T-helper 1 cell treated with Interleukin-12 subunit alpha and Interleukin-12 subunit beta and Interleukin-4 antibody, amounts not matched to agents 30 ng/mL and 1 ng/mL, for 36 hours (primary cell): ENCODE measurements around the gene KLHL35. TPM values are rescaled to one million over a fixed set of nuclear protein-coding genes. Genes with fewer than 3 reads are reported as not detected.

Source experiments
- intact Hi-C: fragments of 100-400 bp; cut with micrococcal nuclease; formaldehyde crosslinking; loops from one replicate; pipeline ENCODE4 v1.15.1; 2024
- total RNA-seq: library from RNA; stranded (reverse); gene quantifications from 2 replicates; pipeline ENCODE4 v1.2.3, GENCODE V29; 2022

KLHL35 gene, protein sequence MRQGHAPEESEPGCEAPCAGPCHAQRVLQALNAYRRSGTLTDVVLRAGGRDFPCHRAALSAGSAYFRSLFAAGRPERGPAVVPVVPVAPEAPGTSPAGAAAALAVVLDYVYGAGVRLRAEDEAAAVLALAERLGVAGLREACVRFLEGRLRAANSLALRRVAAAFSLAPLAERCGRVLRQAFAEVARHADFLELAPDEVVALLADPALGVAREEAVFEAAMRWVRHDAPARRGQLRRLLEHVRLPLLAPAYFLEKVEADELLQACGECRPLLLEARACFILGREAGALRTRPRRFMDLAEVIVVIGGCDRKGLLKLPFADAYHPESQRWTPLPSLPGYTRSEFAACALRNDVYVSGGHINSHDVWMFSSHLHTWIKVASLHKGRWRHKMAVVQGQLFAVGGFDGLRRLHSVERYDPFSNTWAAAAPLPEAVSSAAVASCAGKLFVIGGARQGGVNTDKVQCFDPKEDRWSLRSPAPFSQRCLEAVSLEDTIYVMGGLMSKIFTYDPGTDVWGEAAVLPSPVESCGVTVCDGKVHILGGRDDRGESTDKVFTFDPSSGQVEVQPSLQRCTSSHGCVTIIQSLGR
- total RNA-seq = 0.85 and 0.96 TPM in 2 replicates

DNA sequence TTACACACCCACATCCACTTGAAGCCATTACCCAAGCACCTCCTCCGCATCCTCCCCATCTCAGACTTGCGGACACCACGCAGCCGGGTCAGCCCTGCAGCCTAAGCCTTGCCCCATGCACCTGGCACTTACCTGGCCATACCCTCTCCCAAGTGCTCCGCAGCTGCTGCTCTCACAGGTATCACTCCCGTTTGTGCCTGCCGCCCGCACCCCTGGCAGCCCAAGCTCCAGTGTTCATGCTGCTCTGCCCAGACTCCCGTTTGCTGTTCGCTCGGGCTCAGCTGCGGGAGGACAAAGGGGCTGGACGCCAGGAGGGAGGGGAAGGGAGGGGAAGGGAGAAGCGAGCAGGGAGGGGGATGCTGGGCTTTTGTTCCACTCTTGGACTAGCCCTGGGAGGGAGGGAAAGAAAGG, at the start of gene KLHL35:
Gene KLHL35 (minus strand): TSS at position 293 of the 411 bp plus-strand sequence. CDS start 2,574 bp downstream, outside the sequence.
- intact Hi-C loops = no loop called here

DNA sequence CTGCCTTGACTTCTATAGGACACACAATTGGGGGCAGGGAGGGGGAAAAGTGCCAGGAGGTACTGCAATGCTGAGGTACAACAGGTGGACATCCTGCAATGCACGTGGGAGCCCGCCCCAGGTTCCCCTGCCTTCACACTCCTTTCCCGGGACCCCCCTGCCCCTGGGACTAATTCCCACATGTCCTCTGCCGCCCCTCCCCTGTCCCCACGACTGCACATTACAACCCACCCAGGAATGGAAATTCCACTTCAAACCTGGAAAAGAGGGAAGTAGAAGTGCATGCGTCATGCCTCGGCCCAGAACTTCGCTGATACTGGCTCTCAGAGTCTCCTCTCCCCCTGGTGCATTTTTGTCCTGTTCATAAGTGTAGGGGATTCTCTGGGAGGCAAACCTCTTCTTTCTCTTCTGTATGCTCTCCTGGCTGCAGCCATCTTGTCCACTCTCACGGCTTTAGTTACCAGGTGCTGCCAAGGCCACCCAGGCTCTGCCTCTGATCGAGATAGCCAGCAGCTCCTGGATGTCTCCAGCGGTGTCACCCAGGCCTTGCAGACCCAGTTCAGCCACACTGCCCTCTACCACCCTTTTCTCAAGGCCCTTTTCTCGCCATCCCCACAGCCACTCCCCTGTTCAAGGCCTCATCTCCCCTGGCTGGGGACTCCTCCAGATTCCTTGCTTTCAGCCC, 49.1 kb upstream of the KLHL35 start:
- intact Hi-C loops = no loop called here

DNA sequence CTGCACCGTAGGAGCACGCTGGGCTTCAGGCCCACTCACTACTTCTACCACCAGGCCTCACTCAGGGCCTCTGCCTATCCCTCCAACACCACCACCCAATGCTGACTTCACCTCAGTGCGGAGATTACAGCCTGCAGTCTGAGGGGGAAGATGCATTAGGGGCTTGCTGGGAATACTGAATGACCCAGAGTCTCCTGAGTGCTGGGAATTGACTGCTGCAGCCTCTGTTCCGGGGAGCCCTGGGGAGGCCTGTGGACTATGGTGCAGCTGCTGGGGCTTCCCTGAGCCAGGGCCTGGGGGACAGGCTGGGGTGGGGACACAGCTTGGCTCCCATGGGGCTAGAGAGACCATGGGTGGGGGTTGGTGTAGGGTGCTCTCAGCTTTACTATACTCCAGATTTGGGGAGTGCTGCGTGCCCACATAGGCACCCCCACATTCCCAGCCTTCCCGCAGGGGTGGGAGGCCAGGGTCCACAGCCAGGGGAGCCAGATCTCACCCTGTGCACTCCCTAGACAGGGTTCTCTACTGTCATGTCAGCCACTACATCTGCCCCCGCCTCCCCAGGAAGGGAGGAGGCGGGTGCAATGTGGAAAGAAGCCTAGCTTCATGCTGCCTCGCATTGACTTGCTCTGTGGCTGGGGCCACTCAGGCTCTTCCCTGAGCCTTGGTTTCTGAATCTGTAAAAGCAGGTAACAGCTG, 48.4 kb upstream of the KLHL35 start:
- intact Hi-C loops = no loop called here

DNA sequence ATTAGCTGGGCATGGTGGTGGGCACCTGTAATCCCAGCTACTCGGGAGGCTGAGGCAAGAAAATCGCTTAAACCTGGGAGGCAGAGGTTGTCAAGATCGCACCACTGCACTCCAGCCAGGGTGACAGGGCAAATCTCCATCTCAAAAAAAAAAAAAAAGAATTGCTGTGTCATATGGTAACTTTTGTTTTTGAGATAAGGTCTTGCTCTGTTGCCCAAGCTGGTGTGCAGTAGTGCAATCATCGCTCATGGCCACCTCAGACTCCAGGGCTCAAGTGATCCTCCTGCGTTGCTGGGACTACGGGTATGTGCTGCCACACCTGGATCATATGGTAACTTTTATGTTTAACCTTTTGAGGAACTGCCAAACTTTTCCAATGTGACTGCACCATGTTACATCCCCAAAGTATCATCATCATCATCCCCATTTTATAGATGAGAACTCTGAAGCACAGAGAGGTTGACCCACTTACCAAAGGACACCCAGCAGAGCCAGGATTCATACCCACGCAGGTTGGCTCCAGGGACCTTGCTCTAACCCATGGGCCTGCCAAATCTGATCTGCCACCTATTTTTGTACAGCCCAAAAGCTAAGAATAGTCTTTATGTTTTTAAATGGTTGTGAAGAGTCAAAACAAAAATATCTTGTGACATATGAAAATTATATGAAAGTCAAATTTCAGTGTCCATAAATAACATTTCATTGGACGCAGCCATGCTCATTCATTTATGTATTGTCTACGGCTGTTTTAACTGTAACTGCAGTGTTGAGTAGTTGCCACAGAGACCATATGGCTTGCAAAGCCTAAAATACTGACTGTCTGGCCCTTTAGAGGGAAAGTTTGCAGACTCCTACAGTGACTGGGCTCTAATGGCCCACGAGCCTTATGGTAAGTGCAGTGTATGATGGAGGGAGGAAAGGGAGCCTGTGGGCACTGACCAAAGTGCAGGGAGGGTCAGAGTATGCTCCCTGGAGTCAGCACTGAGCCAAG, 47.5 kb upstream of the KLHL35 start:
- intact Hi-C loops = no loop called here

DNA sequence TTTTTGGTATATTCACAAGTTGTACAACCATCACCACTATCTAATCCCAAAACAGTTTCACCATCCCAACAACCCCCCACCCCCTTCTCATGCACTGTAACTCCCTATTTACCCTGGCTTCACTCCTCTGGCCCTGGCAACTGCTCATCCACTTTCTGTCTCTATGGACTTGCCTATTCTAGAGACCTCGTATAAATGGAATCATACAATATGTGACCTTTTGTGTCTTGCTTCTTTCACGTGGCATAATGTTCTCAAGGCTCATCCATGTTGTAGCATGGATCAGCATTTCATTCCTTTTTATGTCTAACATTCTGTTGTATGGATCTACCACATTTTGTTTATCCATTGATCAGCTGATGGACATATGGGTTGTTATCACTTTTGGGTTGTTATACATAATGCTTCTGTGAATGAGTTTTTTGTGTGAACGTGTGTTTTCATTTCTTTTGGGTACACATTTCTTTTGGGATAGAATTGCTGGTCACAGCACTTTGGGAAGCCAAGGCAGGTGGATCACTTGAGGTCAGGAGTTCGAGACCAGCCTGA, 46.7 kb upstream of the KLHL35 start:
- intact Hi-C loops = no loop called here

DNA sequence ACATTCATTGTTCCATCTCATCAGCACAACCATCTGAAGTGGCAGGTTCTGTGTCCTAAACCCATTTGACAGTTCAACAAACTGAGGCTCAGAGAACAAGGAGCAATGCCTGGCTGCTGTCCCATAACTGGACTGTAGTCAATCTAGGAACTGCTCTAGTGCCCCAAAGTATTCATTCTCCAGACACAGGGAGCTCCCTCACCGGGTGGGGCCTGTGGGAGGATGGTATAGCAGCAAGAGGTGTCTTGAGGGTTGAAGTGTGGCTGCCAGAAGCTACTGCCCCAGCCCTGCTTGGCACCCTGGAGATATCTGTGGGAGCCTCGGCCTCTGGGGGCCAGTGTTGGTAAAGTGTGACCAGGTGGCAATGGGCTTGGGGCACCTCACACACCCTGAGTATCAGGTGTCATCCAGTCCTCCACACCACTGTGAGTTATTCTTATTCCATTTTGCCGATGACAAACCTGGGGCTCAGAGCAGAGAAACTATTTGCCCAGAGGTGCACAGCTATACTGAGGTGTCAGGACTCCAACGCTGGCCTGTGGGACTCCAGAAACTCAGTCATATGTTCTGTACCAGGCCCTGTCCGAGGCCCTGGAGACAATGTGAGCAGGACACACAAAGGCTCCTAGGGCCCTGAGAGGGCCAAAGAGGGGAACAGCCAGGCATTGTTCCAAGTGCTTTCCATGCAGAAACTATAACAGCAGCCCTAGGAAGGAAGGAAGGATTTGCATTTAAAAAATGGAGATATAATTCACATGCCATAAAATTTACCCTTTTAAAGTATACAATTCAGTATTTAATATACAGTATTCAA, 46.0 kb upstream of the KLHL35 start:
- intact Hi-C loops = no loop called here

DNA sequence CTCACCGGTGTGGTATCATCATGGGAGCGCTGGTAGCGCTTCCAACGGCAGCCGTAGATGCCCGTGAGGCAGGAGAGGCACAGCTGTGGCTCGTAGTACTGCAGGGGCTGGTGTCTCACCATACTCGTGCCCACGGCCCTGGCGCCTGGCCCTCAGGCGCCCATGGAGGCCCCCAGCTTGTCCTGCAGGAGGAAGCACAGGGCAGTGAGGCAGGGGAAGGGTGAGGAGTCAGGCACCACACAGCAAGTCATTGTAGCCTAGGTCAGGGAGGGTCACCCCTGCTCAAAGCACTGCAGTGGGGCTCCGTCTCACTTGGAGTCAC, 44.6 kb upstream of the KLHL35 start:
- intact Hi-C loops = no loop called here

DNA sequence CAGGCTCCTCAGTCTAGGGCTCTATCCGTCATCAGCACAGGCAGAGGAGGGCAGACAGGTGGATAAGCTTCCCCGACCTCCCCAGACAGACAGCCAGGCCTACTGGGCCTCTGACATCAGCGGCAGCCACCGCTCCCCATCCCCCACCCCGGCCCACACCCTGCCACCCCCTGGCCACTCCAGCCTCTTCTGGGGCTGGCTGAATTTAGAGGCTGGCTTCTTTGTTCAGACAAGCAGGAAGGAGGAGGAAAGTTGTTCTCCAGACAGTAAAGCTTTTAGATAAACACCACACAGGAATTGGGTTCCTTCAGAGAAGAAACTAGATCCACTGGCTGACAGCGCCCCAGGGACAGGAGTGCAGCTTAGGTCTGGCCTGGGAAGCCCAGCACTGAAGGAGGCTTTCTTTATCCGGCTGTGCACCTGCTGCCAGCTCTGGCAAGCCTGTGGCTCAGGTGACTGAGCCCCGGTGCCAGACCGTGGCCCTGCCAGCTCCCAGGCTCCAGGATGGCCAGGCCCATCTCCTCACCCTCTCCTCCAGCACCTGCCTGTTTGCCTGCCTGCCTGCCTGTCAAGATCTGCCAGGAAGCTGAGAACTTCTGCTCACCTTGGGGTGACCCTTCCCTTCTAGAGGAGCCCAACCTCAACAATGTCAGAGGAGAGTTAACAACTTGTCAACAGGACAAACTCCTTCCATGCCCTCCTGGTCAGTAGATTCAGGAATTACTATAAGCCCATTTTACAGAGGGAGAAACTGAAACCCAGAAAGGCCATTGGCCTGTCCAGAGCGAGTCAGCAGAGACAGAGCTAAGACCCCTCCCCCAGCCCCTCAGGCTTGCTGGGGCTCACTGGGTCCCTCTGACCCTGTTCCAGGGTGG, 44.0 kb upstream of the KLHL35 start:
- intact Hi-C loops = no loop called here

DNA sequence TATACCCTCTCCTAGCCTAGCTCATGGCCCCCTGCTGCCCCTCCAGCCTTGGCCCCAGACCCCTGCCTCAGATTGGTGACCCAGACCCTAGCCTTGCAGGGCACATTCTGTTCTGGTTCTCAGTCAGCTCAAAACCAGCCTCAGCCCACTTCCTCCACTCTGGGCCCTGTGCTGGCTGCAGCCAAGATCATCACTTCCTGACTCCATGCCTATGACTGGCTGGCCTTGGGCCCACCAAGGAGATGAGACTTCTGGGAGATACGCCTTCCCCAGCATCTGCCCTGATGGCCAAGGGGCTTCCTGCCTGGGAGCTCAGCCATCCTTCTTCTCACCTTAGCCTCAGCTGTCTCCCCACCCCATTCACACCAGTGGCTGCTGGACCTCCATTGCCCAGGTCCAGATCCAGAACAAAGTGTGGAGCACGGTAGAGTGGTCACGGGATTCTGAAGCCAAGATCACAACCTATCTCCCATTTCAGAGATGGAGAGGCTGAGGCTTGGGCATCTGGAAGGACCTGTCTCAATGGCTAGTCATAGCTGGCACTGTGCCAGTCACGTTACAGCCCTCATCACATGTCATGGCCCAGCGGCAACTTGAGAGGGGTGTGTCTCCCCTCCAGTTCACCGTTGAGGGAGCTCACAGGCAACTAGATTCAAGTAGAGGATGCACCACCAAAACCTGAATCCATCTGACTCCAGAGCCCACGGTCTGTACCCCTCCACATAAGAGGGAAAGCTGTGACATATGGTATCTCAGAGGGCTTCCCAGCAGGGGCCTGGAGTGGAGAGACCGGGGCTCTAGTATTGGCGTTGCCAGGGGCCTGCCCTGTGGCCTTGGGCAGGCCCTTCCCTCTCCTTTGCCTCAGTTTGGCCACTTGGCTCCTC, 43.0 kb upstream of the KLHL35 start:
- intact Hi-C loops = loop anchor here (1.0 kb wide), 3 partner anchors 46 to 56 kb away; partner anchors contain the start of gene GDPD5

DNA sequence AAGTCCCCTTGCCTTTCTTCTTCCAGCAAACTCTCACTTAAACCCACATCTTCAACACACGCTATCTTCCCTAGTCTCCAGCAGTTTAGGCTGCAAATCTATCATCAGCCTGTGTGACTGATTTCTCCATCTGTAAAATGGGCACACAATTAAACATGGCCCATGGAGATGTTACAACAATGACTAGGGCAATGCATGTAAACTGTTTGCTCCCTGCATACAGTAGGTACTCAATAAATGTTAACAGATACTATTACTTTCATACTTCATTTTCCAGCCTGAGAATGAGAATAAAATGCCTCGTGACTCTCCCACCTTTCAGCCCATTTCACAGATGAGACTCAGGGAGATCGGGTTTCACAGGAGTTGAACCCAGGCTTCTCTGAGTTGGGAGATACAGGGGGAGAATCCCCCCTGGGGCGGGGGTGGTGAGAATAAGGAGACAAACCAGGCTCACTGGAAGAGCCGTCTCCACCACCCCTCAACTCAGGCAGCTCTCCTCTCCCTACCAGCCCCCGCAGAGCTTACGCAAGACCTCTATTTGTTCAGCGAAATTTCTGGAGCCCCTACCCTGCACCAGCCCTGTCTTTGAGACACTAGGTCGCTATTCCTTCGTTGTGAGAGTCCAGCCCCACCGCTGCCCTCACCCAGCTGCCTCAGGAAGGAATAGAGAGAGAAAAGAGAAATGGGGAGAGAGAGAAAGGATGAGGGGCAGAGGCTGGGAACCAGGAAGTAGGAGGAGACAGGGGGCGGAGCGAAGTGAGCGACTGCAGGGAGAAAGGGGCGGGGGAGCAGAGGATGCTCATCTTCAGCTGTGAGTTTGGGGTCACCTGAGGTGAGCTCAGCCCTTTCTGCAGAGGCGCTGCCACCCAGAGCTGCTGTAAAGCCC, 42.1 kb upstream of the KLHL35 start:
- intact Hi-C loops = loop anchor here (1.0 kb wide), 3 partner anchors 45 to 57 kb away; partner anchors contain the start of gene GDPD5

DNA sequence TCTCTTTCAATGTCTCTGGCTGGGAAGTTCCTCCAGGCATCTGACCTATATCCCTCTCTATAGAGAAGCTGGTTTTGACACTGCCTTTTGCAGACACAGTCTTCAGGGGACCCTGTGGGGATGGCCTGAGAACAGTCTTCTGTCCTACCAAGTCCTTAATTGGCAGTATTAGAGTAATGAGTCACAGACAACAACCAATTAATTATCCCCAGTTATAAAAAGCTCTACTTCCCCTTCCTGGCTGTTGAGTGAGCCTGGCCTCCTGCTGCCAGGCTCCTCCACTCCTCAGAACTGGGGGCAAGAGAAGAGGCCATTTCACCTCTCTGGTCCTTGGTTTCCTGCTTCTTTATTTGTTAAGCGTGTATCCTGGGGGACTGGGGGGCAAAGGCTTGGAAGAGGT, 41.2 kb upstream of the KLHL35 start:
- intact Hi-C loops = no loop called here

DNA sequence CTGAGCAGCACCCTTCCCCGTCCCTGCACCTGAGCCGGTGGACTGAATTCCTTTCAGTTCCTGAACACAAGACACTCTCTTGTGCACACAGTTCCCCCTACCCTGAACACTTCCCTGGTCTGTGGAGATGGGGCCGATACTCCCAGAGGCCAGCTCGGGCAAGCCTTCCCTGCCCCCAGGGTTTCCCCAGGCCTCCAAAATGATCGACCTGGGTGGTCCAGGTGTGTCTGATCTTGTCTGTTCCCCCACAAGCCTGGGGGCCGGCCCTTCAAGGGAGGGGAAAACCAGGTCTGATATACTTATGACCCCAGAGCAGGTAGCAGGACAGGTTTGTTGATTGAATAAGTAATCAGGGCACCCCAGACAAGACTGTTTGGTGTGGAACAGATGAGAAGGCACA, 40.7 kb upstream of the KLHL35 start:
- intact Hi-C loops = no loop called here

DNA sequence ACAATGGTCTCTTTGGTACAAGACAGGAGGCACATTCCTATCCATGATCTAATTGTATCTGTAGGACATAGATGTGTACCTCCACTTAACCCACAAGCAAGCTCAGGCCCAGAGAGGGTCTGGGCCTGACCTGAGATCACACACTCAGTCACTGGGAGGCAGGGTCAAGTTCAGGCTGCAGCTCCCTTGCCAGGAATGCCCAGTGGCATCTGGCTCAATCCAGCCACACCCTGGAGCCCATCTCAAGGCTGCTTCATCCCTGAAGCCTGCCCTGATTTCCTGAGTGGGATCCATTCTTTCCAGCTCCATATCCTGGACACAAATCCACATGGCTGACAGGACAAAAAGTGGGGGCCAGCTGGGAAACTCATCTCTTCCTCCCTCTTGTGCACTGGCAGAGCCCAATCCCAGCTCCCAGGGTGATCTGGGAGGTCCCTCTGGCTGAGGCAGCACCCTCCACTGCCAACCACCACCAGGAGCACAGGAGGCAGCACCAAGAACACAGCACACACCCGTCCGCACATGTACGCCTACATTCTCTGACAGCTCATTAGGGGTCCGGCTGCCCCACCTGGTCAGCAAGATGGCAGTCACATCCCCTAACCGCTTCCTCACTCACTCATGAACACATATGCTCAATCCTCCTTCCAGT, 39.2 kb upstream of the KLHL35 start:
- intact Hi-C loops = no loop called here

DNA sequence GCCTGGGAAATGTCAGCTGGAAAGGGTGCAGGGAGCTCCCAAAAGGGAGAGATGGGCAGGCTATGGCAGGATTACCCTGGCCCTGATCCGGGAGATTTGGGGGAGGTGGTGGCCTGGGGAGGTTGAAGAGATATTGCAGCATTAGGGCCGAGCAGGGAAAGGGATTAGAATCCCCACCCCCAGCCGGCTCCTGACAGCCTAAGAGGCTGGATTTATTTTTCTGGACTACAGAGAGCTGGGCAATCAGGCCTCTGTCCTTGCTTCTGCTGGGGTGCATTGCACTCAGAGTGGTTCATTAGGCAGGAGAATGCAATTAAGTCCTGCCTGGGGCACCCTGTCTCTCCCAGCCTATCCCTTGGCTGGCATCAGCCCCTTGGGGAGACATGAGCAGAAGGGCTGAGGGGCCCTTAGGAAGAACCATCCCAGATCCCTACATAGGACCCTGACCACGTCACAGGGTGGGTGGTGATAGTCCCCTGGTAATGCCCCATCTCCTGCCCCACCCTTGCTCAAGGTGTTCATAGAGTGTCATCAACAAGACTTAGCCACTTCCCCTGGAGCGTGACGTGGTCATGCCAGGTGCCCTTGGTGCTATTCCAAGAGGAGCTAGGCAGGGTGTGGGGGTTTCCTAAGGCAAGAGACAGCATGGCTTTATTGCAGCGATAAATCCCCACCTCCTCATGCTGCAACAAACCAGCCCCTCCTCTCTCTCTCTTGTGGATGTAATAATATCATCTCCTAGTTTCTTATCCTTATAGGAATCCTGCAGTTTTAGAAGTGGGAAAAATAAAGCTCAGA, 38.4 kb upstream of the KLHL35 start:
- intact Hi-C loops = no loop called here

DNA sequence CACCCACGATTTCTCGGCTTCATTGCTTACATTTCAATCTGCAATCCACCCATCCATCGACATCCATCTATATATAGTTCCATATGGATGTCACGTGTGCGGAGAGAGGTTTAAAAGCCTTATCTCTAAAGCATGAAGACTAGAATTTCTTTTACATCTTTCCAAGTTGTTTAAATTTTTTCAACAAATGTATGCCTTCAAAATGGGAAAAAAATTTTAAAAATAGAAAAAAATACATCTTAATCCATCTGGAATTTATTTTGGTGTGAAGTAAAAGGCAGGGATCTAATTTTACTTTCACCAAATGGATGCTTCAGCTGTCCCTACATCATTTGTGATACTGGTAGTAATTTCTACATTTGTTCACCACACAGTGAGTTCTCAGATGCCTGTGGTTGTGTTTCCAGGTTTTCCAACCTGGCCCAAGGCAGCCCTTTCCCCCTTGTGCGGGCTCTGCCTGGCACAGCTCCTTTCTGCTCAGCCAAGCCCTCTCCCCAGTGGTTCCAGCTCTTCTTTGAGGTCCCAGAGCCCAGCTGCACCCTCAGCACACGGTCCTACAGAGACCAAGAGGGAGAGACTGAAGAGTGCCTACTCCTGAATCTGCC, 37.6 kb upstream of the KLHL35 start:
- intact Hi-C loops = no loop called here
